ENCODE measurements around the gene XRCC6. TPM values are rescaled to one million over a fixed set of nuclear protein-coding genes. Genes with fewer than 3 reads are reported as not detected.

Gene XRCC6
- total and polyA plus RNA-seq, 2 of the 13 experiments (the other 11 are each of a cell fraction or from before 2014, with no cell fraction given), result 124 to 625 TPM

- TF ChIP-seq KLF12 (CRISPR knock-in tag; IDR thresholded peaks at IDR 0.05; ENCODE audit: borderline replicate concordance) (no peak), ZEB1 (IDR thresholded peaks at IDR 0.05; ENCODE audit: insufficient replicate concordance, low read depth) (no peak), MXD1 (CRISPR knock-in tag; IDR thresholded peaks at IDR 0.05) (peak; percentile 68; the same call in 1 of the 2 replicates), SMARCE1 (IDR thresholded peaks at IDR 0.05; ENCODE audit: borderline replicate concordance) (no peak), HNF1B (CRISPR knock-in tag; IDR thresholded peaks at IDR 0.05) (peak; percentile 77), ZNF672 (CRISPR knock-in tag; IDR thresholded peaks at IDR 0.05) (no peak), ZNF432 (CRISPR knock-in tag; IDR thresholded peaks at IDR 0.05; ENCODE audit: borderline replicate concordance) (no peak), ZKSCAN1 (IDR thresholded peaks at IDR 0.05; ENCODE audit: low read length) (no peak), JUNB (CRISPR knock-in tag; IDR thresholded peaks at IDR 0.05; ENCODE audit: borderline replicate concordance) (no peak), RCOR2 (CRISPR knock-in tag; IDR thresholded peaks at IDR 0.05) (no peak), ZFYVE20 (CRISPR knock-in tag; IDR thresholded peaks at IDR 0.05; ENCODE audit: borderline replicate concordance, low read depth) (no peak), ZC3H13 (CRISPR knock-in tag; IDR thresholded peaks at IDR 0.05) (no peak)
- TF ChIP-seq, protein P1, sequence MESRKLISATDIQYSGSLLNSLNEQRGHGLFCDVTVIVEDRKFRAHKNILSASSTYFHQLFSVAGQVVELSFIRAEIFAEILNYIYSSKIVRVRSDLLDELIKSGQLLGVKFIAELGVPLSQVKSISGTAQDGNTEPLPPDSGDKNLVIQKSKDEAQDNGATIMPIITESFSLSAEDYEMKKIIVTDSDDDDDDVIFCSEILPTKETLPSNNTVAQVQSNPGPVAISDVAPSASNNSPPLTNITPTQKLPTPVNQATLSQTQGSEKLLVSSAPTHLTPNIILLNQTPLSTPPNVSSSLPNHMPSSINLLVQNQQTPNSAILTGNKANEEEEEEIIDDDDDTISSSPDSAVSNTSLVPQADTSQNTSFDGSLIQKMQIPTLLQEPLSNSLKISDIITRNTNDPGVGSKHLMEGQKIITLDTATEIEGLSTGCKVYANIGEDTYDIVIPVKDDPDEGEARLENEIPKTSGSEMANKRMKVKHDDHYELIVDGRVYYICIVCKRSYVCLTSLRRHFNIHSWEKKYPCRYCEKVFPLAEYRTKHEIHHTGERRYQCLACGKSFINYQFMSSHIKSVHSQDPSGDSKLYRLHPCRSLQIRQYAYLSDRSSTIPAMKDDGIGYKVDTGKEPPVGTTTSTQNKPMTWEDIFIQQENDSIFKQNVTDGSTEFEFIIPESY (CRISPR knock-in tag; IDR thresholded peaks at IDR 0.05), result no peak
- TF ChIP-seq, protein P2, sequence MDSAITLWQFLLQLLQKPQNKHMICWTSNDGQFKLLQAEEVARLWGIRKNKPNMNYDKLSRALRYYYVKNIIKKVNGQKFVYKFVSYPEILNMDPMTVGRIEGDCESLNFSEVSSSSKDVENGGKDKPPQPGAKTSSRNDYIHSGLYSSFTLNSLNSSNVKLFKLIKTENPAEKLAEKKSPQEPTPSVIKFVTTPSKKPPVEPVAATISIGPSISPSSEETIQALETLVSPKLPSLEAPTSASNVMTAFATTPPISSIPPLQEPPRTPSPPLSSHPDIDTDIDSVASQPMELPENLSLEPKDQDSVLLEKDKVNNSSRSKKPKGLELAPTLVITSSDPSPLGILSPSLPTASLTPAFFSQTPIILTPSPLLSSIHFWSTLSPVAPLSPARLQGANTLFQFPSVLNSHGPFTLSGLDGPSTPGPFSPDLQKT (CRISPR knock-in tag; IDR thresholded peaks at IDR 0.05; ENCODE audit: borderline replicate concordance), result no peak
- TF ChIP-seq, protein P3, sequence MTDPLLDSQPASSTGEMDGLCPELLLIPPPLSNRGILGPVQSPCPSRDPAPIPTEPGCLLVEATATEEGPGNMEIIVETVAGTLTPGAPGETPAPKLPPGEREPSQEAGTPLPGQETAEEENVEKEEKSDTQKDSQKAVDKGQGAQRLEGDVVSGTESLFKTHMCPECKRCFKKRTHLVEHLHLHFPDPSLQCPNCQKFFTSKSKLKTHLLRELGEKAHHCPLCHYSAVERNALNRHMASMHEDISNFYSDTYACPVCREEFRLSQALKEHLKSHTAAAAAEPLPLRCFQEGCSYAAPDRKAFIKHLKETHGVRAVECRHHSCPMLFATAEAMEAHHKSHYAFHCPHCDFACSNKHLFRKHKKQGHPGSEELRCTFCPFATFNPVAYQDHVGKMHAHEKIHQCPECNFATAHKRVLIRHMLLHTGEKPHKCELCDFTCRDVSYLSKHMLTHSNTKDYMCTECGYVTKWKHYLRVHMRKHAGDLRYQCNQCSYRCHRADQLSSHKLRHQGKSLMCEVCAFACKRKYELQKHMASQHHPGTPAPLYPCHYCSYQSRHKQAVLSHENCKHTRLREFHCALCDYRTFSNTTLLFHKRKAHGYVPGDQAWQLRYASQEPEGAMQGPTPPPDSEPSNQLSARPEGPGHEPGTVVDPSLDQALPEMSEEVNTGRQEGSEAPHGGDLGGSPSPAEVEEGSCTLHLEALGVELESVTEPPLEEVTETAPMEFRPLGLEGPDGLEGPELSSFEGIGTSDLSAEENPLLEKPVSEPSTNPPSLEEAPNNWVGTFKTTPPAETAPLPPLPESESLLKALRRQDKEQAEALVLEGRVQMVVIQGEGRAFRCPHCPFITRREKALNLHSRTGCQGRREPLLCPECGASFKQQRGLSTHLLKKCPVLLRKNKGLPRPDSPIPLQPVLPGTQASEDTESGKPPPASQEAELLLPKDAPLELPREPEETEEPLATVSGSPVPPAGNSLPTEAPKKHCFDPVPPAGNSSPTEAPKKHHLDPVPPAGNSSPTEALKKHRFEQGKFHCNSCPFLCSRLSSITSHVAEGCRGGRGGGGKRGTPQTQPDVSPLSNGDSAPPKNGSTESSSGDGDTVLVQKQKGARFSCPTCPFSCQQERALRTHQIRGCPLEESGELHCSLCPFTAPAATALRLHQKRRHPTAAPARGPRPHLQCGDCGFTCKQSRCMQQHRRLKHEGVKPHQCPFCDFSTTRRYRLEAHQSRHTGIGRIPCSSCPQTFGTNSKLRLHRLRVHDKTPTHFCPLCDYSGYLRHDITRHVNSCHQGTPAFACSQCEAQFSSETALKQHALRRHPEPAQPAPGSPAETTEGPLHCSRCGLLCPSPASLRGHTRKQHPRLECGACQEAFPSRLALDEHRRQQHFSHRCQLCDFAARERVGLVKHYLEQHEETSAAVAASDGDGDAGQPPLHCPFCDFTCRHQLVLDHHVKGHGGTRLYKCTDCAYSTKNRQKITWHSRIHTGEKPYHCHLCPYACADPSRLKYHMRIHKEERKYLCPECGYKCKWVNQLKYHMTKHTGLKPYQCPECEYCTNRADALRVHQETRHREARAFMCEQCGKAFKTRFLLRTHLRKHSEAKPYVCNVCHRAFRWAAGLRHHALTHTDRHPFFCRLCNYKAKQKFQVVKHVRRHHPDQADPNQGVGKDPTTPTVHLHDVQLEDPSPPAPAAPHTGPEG (CRISPR knock-in tag; IDR thresholded peaks at IDR 0.05), result 0 out of 2 replicates have a peak, but pooled peaks have one; percentile 41
- TF ChIP-seq, protein P4, sequence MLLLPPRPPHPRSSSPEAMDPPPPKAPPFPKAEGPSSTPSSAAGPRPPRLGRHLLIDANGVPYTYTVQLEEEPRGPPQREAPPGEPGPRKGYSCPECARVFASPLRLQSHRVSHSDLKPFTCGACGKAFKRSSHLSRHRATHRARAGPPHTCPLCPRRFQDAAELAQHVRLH (CRISPR knock-in tag; IDR thresholded peaks at IDR 0.05; ENCODE audit: borderline replicate concordance, low read depth), result no peak
These were observed 61.1 kb downstream of the XRCC6 start (continued) for GRCh38 chr22:41682033-41682807.
